Fibroblast of the aortic adventitia (primary cell): Measurements from ENCODE around the gene PDGFRA. TPM values are rescaled to one million over a fixed set of nuclear protein-coding genes. Genes with fewer than 3 reads are reported as not detected.
"Not testable (repeated sequence)": the region's sequence is repeated elsewhere in the genome, so short reads cannot be mapped to it uniquely, and the experiment has no call there.

ENCODE experiments used
- DNase-seq: peaks from one replicate; pipeline ENCODE4 v3.0.0-alpha.2; 2010; ENCODE audit warnings: low read depth
- H3K4me3 ChIP-seq: 2 replicates; pipeline ENCODE4 v1.5.1; 2011; ENCODE audit warnings: low read depth, mild to moderate bottlenecking, control low read depth, low read length, moderate library complexity
- total RNA-seq: library from RNA; depleted of rRNA; stranded (reverse); fragments of >200 nt; gene quantifications from 2 replicates; pipeline ENCODE4 v1.2.3, GENCODE V29; 2012; ENCODE audit warnings: low replicate concordance
- TF ChIP-seq, protein P1 (sequence below): IDR thresholded peaks from 2 replicates; pipeline ENCODE4 v1.5.1; 2011; ENCODE audit warnings: mild to moderate bottlenecking, low read length, control low read depth, inconsistent platforms; ENCODE audit not compliant: insufficient read depth

The PDGFRA gene
- total RNA-seq, 1 donor, result 707 TPM

DNA sequence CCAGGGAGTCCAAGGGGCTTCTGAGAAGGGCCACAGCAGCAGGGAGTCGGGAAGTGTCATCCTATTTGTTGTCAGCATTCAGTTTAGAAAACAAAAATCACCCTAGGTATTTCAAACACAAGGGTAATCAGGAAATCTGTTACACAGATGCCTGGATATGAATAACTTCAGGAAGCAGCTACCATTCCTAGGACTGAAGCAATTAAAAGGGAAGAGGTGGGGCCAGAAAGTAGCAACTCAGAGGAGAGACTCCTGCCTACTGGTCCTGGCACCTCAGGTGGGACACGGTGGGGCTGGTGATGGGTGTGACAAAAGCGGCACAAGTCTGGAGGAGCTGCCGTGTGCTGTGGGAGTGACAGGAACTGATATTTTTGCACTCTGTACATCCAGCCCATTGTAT is 107.9 kb downstream of the PDGFRA start:
- H3K4me3 ChIP-seq, result no peak overlapping the region
- TF ChIP-seq, protein P1, sequence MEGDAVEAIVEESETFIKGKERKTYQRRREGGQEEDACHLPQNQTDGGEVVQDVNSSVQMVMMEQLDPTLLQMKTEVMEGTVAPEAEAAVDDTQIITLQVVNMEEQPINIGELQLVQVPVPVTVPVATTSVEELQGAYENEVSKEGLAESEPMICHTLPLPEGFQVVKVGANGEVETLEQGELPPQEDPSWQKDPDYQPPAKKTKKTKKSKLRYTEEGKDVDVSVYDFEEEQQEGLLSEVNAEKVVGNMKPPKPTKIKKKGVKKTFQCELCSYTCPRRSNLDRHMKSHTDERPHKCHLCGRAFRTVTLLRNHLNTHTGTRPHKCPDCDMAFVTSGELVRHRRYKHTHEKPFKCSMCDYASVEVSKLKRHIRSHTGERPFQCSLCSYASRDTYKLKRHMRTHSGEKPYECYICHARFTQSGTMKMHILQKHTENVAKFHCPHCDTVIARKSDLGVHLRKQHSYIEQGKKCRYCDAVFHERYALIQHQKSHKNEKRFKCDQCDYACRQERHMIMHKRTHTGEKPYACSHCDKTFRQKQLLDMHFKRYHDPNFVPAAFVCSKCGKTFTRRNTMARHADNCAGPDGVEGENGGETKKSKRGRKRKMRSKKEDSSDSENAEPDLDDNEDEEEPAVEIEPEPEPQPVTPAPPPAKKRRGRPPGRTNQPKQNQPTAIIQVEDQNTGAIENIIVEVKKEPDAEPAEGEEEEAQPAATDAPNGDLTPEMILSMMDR, result no peak
- no peak for DNase-seq

DNA sequence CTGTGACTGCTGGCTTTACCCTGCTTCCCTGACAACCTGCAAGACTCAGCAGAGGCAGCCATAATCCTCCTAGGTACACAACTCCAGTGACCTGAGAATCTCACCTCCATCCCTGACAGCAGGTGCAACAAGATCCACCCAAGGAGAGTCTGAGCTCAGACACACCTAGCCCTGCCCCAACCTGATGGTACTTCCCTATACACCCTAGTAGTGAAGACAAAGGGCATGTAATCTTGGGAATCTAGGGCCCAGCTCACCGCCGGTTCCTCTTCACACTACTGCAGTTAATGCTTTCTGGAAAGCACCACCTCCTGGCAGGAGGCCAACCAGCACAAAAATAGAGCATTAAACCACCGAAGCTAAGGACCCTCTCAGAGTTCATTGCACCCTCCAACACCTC is 113.0 kb downstream of the PDGFRA start:
- H3K4me3 ChIP-seq, DNase-seq: not testable (repeated sequence)

Other genes with a start within 250 kb of the PDGFRA start
- 39.2 and 88.4 TPM in 2 replicates for gene CHIC2, start 164.7 kb upstream of the PDGFRA start, total RNA-seq
- gene GSX2, start 129.1 kb upstream of the PDGFRA start, total RNA-seq, result not detected in 2 replicates